ENCODE measurements around the gene CNPY4. TPM values are rescaled to one million over a fixed set of nuclear protein-coding genes. Genes with fewer than 3 reads are reported as not detected.
A peak's percentile ranks its signal among the peaks of the same experiment; 100 is the strongest.

The CNPY4 gene
- total RNA-seq, 2 experiments from 2014 or later, result 20.9 to 26.7 TPM

- Histone ChIP-seq H3K79me2 (ENCODE audit: insufficient read depth, low read depth, low read length) (peaks cover 3% of the 10 kb centered on the region; the same call in 1 of the 2 replicates), H3K36me3 (ENCODE audit: insufficient read depth, low read length) (peaks cover 68% of the 10 kb centered on the region), H2AFZ (ENCODE audit: low read length) (no peak overlapping the region), H3K4me3 (ENCODE audit: low read depth, low read length, poor library complexity, severe bottlenecking) (no peak overlapping the region), H3K9me2 (ENCODE audit: insufficient read depth, low read length) (no peaks in the 10 kb centered on the region), H3K9me3 (ENCODE audit: low read length) (no peaks in the 10 kb centered on the region), H3K27ac (ENCODE audit: low read depth, low read length, poor library complexity, severe bottlenecking) (no peak overlapping the region), H3K4me2 (ENCODE audit: low read length) (no peak overlapping the region), H4K20me1 (ENCODE audit: insufficient read depth, low read length) (no peaks in the 10 kb centered on the region), H3K4me1 (ENCODE audit: insufficient read depth, low read length, poor library complexity, severe bottlenecking) (peaks cover 4% of the 10 kb centered on the region)
- TF ChIP-seq, protein P1, sequence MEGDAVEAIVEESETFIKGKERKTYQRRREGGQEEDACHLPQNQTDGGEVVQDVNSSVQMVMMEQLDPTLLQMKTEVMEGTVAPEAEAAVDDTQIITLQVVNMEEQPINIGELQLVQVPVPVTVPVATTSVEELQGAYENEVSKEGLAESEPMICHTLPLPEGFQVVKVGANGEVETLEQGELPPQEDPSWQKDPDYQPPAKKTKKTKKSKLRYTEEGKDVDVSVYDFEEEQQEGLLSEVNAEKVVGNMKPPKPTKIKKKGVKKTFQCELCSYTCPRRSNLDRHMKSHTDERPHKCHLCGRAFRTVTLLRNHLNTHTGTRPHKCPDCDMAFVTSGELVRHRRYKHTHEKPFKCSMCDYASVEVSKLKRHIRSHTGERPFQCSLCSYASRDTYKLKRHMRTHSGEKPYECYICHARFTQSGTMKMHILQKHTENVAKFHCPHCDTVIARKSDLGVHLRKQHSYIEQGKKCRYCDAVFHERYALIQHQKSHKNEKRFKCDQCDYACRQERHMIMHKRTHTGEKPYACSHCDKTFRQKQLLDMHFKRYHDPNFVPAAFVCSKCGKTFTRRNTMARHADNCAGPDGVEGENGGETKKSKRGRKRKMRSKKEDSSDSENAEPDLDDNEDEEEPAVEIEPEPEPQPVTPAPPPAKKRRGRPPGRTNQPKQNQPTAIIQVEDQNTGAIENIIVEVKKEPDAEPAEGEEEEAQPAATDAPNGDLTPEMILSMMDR (conservative IDR thresholded peaks at IDR 0.05; ENCODE audit: low read length), result no peak
- TF ChIP-seq EZH2phosphoT487 (IDR thresholded peaks at IDR 0.05; ENCODE audit: borderline replicate concordance, low read depth, low read length), result no peak
- BruUV-seq (replicated peaks), result no TSS peak
- ChIA-PET CTCF (ENCODE audit: unreplicated experiment) (no interaction called here), POLR2A (no interaction called here)
- intact Hi-C loops (cut with micrococcal nuclease; ENCODE audit: unreplicated experiment), result no loop called here
- no peak for DNase-seq (ENCODE audit: low spot score)
Observed at GRCh38 chr7:100107890-100108289, 11.5 kb upstream of the CNPY4 start.

- no peak overlapping the region for H2AFZ ChIP-seq (ENCODE audit: low read length)
- H3K4me2 ChIP-seq (ENCODE audit: low read length), result no peak overlapping the region
- H3K9me3 ChIP-seq (ENCODE audit: low read length), result no peaks in the 10 kb centered on the region
- H4K20me1 ChIP-seq (ENCODE audit: insufficient read depth, low read length), result no peaks in the 10 kb centered on the region
- no peaks in the 10 kb centered on the region for H3K4me1 ChIP-seq (ENCODE audit: insufficient read depth, low read length, poor library complexity, severe bottlenecking)
- H3K27ac ChIP-seq (ENCODE audit: low read depth, low read length, poor library complexity, severe bottlenecking), result no peak overlapping the region
- CTCF ChIA-PET (ENCODE audit: unreplicated experiment), result no interaction called here
- H3K79me2 ChIP-seq (ENCODE audit: insufficient read depth, low read depth, low read length), result no peaks in the 10 kb centered on the region
- no peak overlapping the region for H3K4me3 ChIP-seq (ENCODE audit: low read depth, low read length, poor library complexity, severe bottlenecking)
- peaks cover 81% of the 10 kb centered on the region for H3K36me3 ChIP-seq (ENCODE audit: insufficient read depth, low read length)
- H3K9me2 ChIP-seq (ENCODE audit: insufficient read depth, low read length), result no peaks in the 10 kb centered on the region
- no peak for DNase-seq (ENCODE audit: low spot score)
- no TSS peak for BruUV-seq (replicated peaks)
- POLR2A ChIA-PET, result no interaction called here
- intact Hi-C loops (cut with micrococcal nuclease; ENCODE audit: unreplicated experiment), result no loop called here
- TF ChIP-seq, protein P1 (conservative IDR thresholded peaks at IDR 0.05; ENCODE audit: low read length), result 0 out of 2 replicates have a peak, but pooled peaks have one; percentile 22
- TF ChIP-seq EZH2phosphoT487 (IDR thresholded peaks at IDR 0.05; ENCODE audit: borderline replicate concordance, low read depth, low read length), result no peak
Observed at GRCh38 chr7:100109521-100110163, 9.8 kb upstream of the CNPY4 start.

DNA sequence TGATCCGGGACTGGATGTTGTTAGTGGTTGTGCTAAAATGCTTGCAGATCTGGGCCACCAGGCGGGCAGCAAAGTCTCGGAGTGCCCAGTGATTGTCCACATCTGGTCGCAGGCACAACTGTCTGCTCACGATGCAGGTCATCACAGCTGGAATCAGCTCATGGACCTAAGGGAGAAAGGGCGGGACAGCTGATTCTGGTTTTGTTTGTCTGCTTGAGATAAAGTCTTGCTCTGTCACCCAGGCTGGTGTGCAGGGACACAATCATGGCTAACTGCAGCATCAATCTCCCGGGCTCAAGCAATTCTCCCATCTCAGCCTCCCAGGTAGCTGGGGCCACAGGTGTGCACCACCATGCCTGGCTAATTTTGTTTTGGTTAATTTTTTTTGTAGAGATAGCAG, 8.3 kb upstream of the CNPY4 start:
- Histone ChIP-seq H3K4me2 (ENCODE audit: low read length) (no peak overlapping the region), H2AFZ (ENCODE audit: low read length) (no peak overlapping the region), H4K20me1 (ENCODE audit: insufficient read depth, low read length) (no peaks in the 10 kb centered on the region), H3K9me2 (ENCODE audit: insufficient read depth, low read length) (no peaks in the 10 kb centered on the region), H3K27ac (ENCODE audit: low read depth, low read length, poor library complexity, severe bottlenecking) (no peak overlapping the region), H3K4me1 (ENCODE audit: insufficient read depth, low read length, poor library complexity, severe bottlenecking) (no peaks in the 10 kb centered on the region), H3K79me2 (ENCODE audit: insufficient read depth, low read depth, low read length) (no peaks in the 10 kb centered on the region), H3K4me3 (ENCODE audit: low read depth, low read length, poor library complexity, severe bottlenecking) (no peak overlapping the region), H3K9me3 (ENCODE audit: low read length) (no peaks in the 10 kb centered on the region), H3K36me3 (ENCODE audit: insufficient read depth, low read length) (peaks cover 76% of the 10 kb centered on the region)
- ChIA-PET POLR2A (interaction anchor here (1.3 kb wide), 1 partner anchor 9 kb away, joined by 5 read pairs; no protein-coding TSS in a partner anchor), CTCF (ENCODE audit: unreplicated experiment) (no interaction called here)
- DNase-seq (ENCODE audit: low spot score), result no peak
- no TSS peak for BruUV-seq (replicated peaks)
- intact Hi-C loops (cut with micrococcal nuclease; ENCODE audit: unreplicated experiment), result no loop called here
- TF ChIP-seq, protein P1 (conservative IDR thresholded peaks at IDR 0.05; ENCODE audit: low read length), result no peak
- no peak for TF ChIP-seq EZH2phosphoT487 (IDR thresholded peaks at IDR 0.05; ENCODE audit: borderline replicate concordance, low read depth, low read length)

Measured in OCI-LY7 (cell line).